Muscle of leg (tissue), 11 donors: ENCODE data around the gene PPP6C. TPM values are rescaled to one million over a fixed set of nuclear protein-coding genes. Genes with fewer than 3 reads are reported as not detected.

Experiments
- DNase-seq: peaks from one replicate; pipeline ENCODE4 v3.0.0; 2013
- H3K27ac ChIP-seq: one replicate; pipeline ENCODE4 v1.5.1; 2013; ENCODE audit warnings: mild to moderate bottlenecking, low read length, control low read depth
- H3K27me3 ChIP-seq: one replicate; pipeline ENCODE4 v1.6.1; 2013; ENCODE audit warnings: low read length; ENCODE audit not compliant: control insufficient read depth, insufficient read depth
- H3K36me3 ChIP-seq: one replicate; pipeline ENCODE4 v1.6.1; 2013; ENCODE audit warnings: low read length; ENCODE audit not compliant: control insufficient read depth, insufficient read depth
- H3K4me1 ChIP-seq: one replicate; pipeline ENCODE4 v1.6.1; 2013; ENCODE audit warnings: low read length; ENCODE audit not compliant: control insufficient read depth, insufficient read depth
- H3K4me3 ChIP-seq: one replicate; pipeline ENCODE4 v1.5.1; 2013; ENCODE audit warnings: low read length, control low read depth
- H3K9me3 ChIP-seq: replicated peaks from 2 replicates; pipeline ENCODE4 v1.6.1; 2013; ENCODE audit warnings: low read depth, low read length; ENCODE audit not compliant: control insufficient read depth
- WGBS: methylation state at CpG from one replicate; pipeline ENCODE4 v1.1.5; 2013; ENCODE audit warnings: missing lambda C conversion rate; ENCODE audit not compliant: insufficient coverage; 5-methylcytosine and 5-hydroxymethylcytosine counted together
- polyA plus RNA-seq, 8 donors: library from polyadenylated mRNA; unstranded; fragments of 120-200 nt; gene quantifications; one replicate each; pipeline versions ENCODE4 v1.2.1 to v1.2.3, GENCODE V29; 2013; ENCODE audit warnings: inconsistent platforms in 1 of 8, low replicate concordance in 1 of 8; ENCODE audit not compliant: insufficient read length in 8 of 8, insufficient read depth in 1 of 8
- total RNA-seq: library from RNA; stranded (reverse); fragments of 120-200 nt; gene quantifications from one replicate; pipeline ENCODE4 v1.2.4, GENCODE V29; 2013

PPP6C gene
- total and polyA plus RNA-seq, 9 donors = 25.9 to 34.3 (median 31.3) TPM

GRCh38 chr9:125103021-125103420 is 86.6 kb downstream of the PPP6C start:
- no peaks in the 10 kb centered on the region for H3K27me3 ChIP-seq
- WGBS = no CpG with 5 or more reads among the region's 1 CpG
- no peak overlapping the region for H3K27ac ChIP-seq
- no peaks in the 10 kb centered on the region for H3K9me3 ChIP-seq
- H3K36me3 ChIP-seq = no peaks in the 10 kb centered on the region
- H3K4me3 ChIP-seq = no peak overlapping the region
- H3K4me1 ChIP-seq = peaks cover 5% of the 10 kb centered on the region
- no peak for DNase-seq

GRCh38 chr9:125100822-125101221 is 88.8 kb downstream of the PPP6C start:
- no peaks in the 10 kb centered on the region for H3K36me3 ChIP-seq
- 60% methylated on average over 3 of the region's 4 CpGs for WGBS
- no peak overlapping the region for H3K4me3 ChIP-seq
- H3K4me1 ChIP-seq = peaks cover 5% of the 10 kb centered on the region
- H3K27me3 ChIP-seq = no peaks in the 10 kb centered on the region
- DNase-seq = no peak
- no peaks in the 10 kb centered on the region for H3K9me3 ChIP-seq
- no peak overlapping the region for H3K27ac ChIP-seq

DNA sequence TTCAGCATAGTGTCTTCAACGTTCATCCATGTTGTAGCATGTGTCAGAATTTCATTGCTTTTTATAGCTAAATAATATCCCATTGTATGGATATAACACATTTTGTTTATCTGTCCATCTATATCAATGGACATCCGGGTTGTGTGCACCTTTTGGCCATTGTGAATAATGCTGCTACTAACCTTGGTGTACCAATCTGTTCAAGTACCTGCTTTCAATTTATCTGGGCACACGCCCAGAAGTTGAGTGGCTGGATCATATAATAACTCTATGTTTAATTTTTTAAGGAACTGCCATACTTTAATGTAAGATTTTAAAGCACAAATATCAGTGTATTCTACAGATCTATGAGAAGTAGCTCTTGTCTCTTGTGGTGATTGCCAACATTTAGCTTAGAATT is 89.8 kb downstream of the PPP6C start:
- H3K9me3 ChIP-seq = no peaks in the 10 kb centered on the region
- 80% methylated on average over 1 of the region's 3 CpGs for WGBS
- H3K27me3 ChIP-seq = no peaks in the 10 kb centered on the region
- no peak for DNase-seq
- H3K36me3 ChIP-seq = no peaks in the 10 kb centered on the region
- no peak overlapping the region for H3K4me3 ChIP-seq
- no peak overlapping the region for H3K27ac ChIP-seq
- peaks cover 5% of the 10 kb centered on the region for H3K4me1 ChIP-seq

Other genes starting within 250 kb of the PPP6C start
- 9.1 TPM for gene GOLGA1, start 248.7 kb downstream of the PPP6C start, total RNA-seq
- 10 to 100 TPM in 4 of 8 donors, 1 to 10 TPM in 4; 9.7 to 14.2 (median 10.2) TPM for gene GOLGA1, start 248.7 kb downstream of the PPP6C start, polyA plus RNA-seq
- 14.5 TPM for gene SCAI, start 46.3 kb downstream of the PPP6C start, total RNA-seq
- gene SCAI, start 46.3 kb downstream of the PPP6C start, polyA plus RNA-seq = 1 to 10 TPM; 4.6 to 8.6 (median 7.3) TPM
- gene RABEPK, start 10.7 kb upstream of the PPP6C start, total RNA-seq = 19.3 TPM
- 10 to 100 TPM; 16.5 to 22.7 (median 17.5) TPM for gene RABEPK, start 10.7 kb upstream of the PPP6C start, polyA plus RNA-seq
- gene HSPA5, start 51.5 kb upstream of the PPP6C start, total RNA-seq = 41.0 TPM
- 100 to 1,000 TPM; 152 to 266 (median 178) TPM for gene HSPA5, start 51.5 kb upstream of the PPP6C start, polyA plus RNA-seq
- gene GAPVD1, start 72.0 kb upstream of the PPP6C start, total RNA-seq = 27.5 TPM
- gene GAPVD1, start 72.0 kb upstream of the PPP6C start, polyA plus RNA-seq = 10 to 100 TPM; 13.6 to 24.3 (median 17.5) TPM